GM18520 (cell line): Measurements from ENCODE around the gene CDH13.

Source experiments
- ATAC-seq: cut with Tn5 transposase; IDR thresholded peaks from one replicate; pipeline ENCODE4 v1.9.1; 2021; ENCODE audit not compliant: unreplicated experiment

CDH13 gene

GRCh38 chr16:82936941-82937551 is 310.3 kb downstream of the CDH13 start:
- ATAC-seq = no peak

DNA sequence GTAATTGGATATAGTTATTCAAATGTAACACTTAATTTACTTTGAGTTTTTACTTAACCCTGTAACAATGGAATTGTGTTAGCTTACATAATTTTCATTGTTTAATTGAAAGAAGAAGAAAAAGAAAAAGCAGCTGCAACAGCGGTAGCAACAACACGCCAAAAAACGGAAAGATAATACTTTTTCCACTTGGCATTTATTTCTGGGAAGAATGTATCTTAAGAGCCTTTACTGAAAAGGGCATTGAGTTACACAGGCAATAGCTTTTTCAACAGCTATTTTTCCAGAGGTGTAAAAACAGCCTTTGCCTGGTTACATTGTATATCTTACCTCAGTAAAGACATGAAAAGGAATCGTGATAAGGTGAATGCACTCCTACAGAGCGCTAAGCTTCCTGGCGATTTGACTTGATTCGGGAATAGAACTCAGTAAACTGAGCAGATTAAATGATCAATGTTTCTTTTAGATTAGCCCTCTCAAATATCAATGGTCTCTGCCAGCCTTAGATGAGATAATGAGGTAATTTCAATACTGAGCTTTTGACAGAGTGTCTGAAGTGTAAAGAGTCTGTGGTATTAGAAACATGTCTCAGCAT is 311.3 kb downstream of the CDH13 start:
- no peak for ATAC-seq

DNA sequence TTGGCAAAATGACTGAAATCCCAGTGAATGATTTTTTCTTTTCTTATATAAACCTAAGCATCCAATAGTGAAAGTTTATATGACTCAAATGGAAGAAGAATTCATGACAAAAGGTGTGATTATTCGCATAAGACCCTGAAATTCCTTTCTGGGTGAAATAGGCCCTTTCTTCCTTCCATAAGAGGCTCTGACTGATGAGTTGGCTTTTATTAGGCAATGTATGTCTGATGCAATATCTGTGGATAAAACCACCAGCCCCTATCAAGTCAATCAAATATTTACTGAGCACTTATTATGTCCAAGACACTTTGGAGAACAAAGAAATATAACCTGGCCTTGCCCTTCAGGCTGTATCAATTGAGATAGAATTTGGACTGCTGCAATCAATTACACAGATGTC is 316.6 kb downstream of the CDH13 start:
- ATAC-seq = no peak

- no peak for ATAC-seq
Observed at GRCh38 chr16:82945420-82946101, 318.8 kb downstream of the CDH13 start.

DNA sequence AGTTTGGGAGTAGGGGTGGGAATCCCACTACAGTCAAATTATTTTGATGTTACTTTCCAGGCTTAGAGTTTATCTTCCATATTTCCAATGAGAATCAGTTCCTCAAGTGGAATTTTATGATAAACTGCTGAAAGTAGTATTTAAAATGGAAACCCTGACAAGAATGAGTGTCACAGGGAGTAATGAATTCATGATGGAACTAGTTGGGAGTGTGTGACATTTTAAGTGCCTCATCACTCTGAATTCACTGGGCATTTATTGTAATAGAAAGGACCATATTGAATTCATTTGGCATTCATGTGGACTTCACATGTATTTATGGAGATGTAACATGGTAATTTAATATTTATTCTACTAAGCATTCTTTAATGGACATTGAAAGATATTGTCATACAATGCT is 320.9 kb downstream of the CDH13 start:
- ATAC-seq = no peak

DNA sequence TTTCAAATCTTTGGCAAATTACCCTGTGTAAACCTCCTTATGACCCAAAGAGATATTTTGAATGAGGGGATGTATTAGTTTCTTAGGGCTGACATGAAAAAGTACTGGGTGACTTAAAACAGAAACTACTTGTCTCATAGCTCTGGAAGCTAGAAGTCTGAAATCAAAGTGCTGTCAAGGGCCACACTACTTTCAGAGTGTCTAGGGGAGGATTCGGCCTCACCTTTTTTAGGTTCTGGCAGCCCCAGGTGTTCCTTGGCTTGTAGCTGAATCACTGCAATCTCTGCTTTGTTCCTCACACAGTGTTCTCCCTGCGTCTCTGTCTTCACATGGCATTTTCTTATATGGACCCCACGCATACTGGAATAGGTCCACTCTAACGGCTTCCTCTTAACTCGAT is 322.2 kb downstream of the CDH13 start:
- no peak for ATAC-seq

DNA sequence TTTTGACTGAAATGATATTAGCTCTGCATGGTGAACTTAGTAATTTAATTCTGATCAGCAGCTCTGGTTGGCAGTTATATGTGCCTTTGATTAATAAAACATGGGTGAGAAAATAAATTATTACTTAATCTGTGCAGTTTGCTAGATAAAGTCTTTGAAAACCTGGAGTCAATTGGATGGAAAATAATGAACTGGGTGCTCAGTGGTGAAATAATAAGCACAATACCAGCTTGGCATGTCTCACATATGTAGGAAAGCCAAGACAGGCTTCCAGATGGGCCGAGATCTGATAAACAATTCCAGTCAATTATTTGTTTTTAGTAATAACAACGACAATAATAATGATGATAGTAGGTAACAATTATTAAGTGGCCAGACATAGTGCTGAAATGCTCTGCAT is 326.7 kb downstream of the CDH13 start:
- no peak for ATAC-seq

GRCh38 chr16:82954224-82954929 is 327.6 kb downstream of the CDH13 start:
- no peak for ATAC-seq

GRCh38 chr16:82955741-82956348 is 329.1 kb downstream of the CDH13 start:
- no peak for ATAC-seq

DNA sequence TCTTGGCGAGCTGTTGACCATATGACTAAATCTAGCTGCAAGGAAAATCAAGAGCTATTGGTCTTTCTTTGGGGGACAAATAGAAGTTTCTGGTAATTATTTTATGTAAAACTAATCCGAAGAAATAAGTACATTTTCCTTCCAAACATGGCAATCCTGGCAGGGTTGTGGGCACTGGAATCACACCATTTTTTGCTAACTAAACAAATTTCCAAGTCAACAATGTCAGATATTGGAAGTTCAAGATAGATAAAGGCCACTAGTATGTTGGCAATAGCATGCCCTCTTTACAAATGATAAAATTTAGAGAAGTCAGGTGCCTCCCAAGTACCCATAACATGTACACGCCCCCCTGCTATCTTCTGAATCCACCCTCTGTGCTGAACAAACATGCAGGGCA is 330.4 kb downstream of the CDH13 start:
- no peak for ATAC-seq

DNA sequence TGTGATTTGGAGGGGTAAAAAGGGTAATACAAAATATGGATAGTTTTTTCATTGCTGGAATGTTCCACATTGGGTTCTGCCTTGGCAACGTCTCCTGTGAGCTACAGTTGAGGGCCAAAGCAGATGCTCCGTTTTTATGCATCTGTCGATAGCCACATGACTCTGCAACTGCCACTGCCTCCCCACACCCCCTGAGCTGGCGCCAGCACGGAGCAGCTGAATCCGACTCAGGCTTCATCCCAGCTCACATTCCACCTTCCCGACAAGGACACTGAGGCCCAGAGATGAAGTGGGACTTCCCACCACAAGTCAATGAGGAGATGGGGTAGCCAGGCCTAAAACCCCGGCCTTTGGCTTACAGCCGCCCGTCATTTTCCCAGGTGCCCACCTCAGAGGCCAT is 334.1 kb downstream of the CDH13 start:
- no peak for ATAC-seq

DNA sequence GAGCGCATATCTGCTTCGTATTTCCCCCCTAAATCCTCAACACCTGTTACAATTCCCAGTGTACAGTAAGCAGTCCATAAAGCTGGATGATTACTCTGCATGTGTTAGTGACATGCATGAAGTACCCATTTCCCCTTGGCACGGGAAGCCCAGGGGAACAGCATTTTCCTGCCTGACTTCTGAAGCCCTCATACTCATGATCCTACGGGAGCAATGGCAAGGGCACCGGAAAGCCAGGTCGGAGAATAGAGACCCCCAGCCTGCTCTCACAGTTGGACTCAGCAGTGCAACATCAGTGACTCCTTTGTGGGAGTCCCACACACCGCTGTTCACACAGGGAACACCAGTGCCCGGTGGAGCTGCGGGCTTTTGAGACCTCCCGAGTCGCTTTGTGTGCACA is 336.9 kb downstream of the CDH13 start:
- ATAC-seq = no peak

GRCh38 chr16:82965808-82966207 is 339.0 kb downstream of the CDH13 start:
- ATAC-seq = no peak

- no peak for ATAC-seq
Observed at GRCh38 chr16:82967424-82967823, 340.7 kb downstream of the CDH13 start.

DNA sequence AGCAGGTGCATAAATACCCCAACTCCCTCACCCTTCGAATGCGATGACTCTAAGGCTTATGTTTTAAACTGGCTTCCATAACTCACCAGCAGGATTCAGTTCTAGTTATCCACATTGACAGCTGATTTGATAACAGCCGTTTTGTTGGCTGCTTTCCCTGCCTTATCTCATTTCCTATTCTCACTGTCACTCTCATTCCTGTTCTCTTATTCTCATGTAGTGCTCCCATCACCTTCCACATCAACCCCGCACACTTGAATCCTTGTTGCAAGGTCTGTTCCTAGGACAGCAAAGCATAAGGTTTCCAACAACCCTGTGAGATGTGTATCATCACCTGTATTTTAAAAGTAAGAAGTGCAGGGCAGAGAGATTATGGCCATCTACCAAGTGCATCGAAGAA is 344.4 kb downstream of the CDH13 start:
- ATAC-seq = no peak

GRCh38 chr16:82972331-82972919 is 345.7 kb downstream of the CDH13 start:
- no peak for ATAC-seq

DNA sequence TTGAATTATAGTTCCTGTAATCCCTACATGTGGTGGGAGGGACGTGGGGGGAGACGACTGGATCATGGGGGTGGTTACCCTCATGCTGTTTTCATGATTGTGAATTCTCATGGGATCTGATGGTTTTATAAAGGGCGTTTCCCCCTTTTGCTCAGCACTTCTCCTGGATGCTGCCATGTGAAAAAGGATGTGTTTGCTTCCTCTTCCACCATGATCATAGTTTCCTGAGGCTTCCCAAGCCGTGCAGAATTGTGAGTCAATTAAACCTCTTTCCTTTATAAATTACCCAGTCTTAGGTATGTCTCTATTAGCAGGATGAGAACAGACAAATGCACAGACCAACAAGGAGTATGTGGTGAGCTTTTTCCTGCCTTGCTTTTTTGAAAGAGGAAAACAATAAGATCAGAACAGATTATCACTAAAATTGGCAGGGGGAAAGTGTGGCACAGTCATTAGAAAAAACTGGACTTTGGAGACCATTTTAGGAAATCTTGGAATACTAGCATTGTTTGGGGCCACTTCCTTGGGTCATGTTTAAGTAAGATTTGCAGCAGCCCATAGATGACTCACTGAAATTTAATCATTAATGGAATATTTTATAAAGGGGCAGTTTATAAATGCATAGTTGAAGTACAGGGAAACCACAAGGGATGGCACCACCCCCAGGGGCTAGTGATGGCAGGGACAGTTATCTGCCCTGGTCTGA is 352.8 kb downstream of the CDH13 start:
- ATAC-seq = no peak

DNA sequence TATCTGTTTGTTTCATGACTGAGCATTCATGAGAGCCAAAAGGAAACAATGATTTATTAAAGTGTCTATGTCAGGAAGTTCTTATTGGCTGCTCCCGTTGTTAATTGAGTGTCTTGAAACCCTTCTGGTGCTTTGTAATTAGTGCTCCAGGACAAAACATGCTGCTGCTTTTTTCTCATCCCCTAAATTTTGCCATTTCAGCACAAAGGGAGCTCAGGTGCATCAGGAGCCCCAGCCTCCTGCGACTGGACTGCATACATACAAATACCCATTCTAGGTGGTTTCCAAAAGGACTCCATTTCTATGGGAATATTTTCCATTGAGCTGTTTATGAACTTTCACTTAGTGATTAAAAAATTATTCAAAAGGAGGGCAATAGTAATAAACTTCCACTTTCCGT is 354.0 kb downstream of the CDH13 start:
- ATAC-seq = no peak

DNA sequence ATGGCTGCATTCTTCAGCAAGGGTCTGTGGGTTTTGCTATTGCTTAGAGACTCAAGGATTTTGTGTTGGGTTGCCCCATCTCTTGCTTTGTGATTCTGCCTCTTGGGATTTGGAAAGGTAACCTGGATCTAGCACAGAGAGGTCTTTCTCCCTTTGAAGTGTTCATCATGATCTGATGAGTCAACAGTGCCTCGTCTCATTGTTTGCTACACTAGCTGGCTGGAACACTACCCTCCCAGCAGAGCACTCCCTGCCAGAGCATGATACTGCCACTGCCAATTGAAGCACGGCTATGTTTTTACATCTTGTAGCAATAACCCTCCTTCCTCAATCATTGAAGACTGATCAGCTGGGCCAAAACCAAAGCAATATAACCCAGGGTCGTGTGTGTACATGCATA is 361.0 kb downstream of the CDH13 start:
- no peak for ATAC-seq

GRCh38 chr16:82990155-82990554 is 363.4 kb downstream of the CDH13 start:
- no peak for ATAC-seq

- ATAC-seq = no peak
Observed at GRCh38 chr16:82991410-82991809, 364.6 kb downstream of the CDH13 start.
